HCT116 (cell line): ENCODE results near the gene CHCHD4. TPM values are rescaled to one million over a fixed set of nuclear protein-coding genes. Genes with fewer than 3 reads are reported as not detected.

Experiments
- ATAC-seq: fragments of 200-7000 bp; cut with Tn5 transposase; 2 replicates; pipeline ENCODE4 v1.9.1; 2020; ENCODE audit warnings: mild to moderate bottlenecking, moderate library complexity
- BruUV-seq: library from RNA; stranded (reverse); fragments of 400-500 nt; replicated peaks from 2 replicates; lab custom pipeline; 2021; lab: Mats Ljungman, UMichigan
- CTCF ChIA-PET: fragments of 300-600 bp; sonication (Branson Sonifier 250); formaldehyde crosslinking; loops from one replicate; lab custom pipeline; 2021; ENCODE audit warnings: antibody characterized with exemption; lab: Charles Lee
- POLR2A ChIA-PET: fragments of 300-600, 350-600 bp; sonication (Branson Sonifier 250); formaldehyde crosslinking; loops from one replicate; lab custom pipeline; 2021; ENCODE audit warnings: antibody characterized with exemption; lab: Charles Lee
- RAD21 ChIA-PET, 2 experiments: fragments of 300-600 bp; sonication (Branson Sonifier 250); formaldehyde crosslinking; loops; one replicate each; lab custom pipeline; 2023; ENCODE audit warnings: low total read pairs in 2 of 2; ENCODE audit not compliant: uncharacterized antibody in 2 of 2, unreplicated experiment in 2 of 2, low non-redundant PET in 1 of 2; lab: Charles Lee
- DNase-seq: peaks from one replicate; pipeline ENCODE4 v3.0.0-alpha.2; 2010; ENCODE audit warnings: low read depth, low spot score
- H2AFZ ChIP-seq: fragments of 200-600 bp; shearing (Covaris generic), sonication (generic); 2 replicates; pipeline ENCODE4 v1.6.1; 2017; ENCODE audit warnings: low read depth, mixed run types, mixed read lengths, antibody characterized with exemption, low read length; ENCODE audit not compliant: poor library complexity, severe bottlenecking
- H3K27ac ChIP-seq: 2 replicates; pipeline ENCODE4 v1.5.1; 2012; ENCODE audit warnings: low read depth, low read length
- H3K27me3 ChIP-seq: fragments of 200-600 bp; sonication (generic); 2 replicates; pipeline ENCODE4 v1.6.1; 2016; ENCODE audit warnings: mixed run types, low read length, mixed read lengths; ENCODE audit not compliant: insufficient read depth
- H3K36me3 ChIP-seq, 2 experiments: fragments of 200-500 bp in 1 of 2; fragments of 200-600 bp in 1 of 2; sonication (Bioruptor generic) in 1 of 2; sonication (generic) in 1 of 2; 2 replicates each; pipeline versions ENCODE4 v1.5.1 to v1.6.1; 2014 to 2016; ENCODE audit warnings: low read length in 2 of 2, inconsistent platforms in 1 of 2, mixed read lengths in 1 of 2, mixed run types in 1 of 2; ENCODE audit not compliant: insufficient read depth in 2 of 2, control insufficient read depth in 1 of 2
- H3K4me1 ChIP-seq, 2 experiments: fragments of 200-600 bp in 1 of 2; sonication (generic) in 1 of 2; 2 replicates each; pipeline versions ENCODE4 v1.5.1 to v1.6.1; 2012 to 2017; ENCODE audit warnings: low read length in 2 of 2, inconsistent platforms in 1 of 2, mild to moderate bottlenecking in 1 of 2, mixed read lengths in 1 of 2, mixed run types in 1 of 2, moderate library complexity in 1 of 2; ENCODE audit not compliant: insufficient read depth in 2 of 2, control insufficient read depth in 1 of 2
- H3K4me2 ChIP-seq: fragments of 200-600 bp; sonication (generic); 2 replicates; pipeline ENCODE4 v1.6.1; 2017; ENCODE audit warnings: mixed run types, low read length, mixed read lengths
- H3K4me3 ChIP-seq, 2 experiments: fragments of 200-600 bp in 1 of 2; sonication (generic) in 1 of 2; replicated peaks in 1 of 2; 2 replicates each; pipeline ENCODE4 v1.5.1; 2011 to 2016; ENCODE audit warnings: low read length in 2 of 2, control low read depth in 1 of 2, low read depth in 1 of 2, mild to moderate bottlenecking in 1 of 2, mixed read lengths in 1 of 2, mixed run types in 1 of 2
- H3K79me2 ChIP-seq: fragments of 200-600 bp; sonication (generic); 2 replicates; pipeline ENCODE4 v1.6.1; 2017; ENCODE audit warnings: mild to moderate bottlenecking, mixed run types, low read length, moderate library complexity, mixed read lengths; ENCODE audit not compliant: insufficient read depth
- H3K9ac ChIP-seq: fragments of 200-600 bp; sonication (generic); 2 replicates; pipeline ENCODE4 v1.6.1; 2016; ENCODE audit warnings: low read length, mixed read lengths
- H3K9me2 ChIP-seq: fragments of 200-600 bp; sonication (generic), shearing (Covaris generic); 2 replicates; pipeline ENCODE4 v1.6.1; 2017; ENCODE audit warnings: mixed run types, mild to moderate bottlenecking, moderate library complexity; ENCODE audit not compliant: insufficient read depth
- H3K9me3 ChIP-seq, 2 experiments: fragments of 200-500 bp in 1 of 2; fragments of 200-600 bp in 1 of 2; sonication (Bioruptor generic) in 1 of 2; sonication (generic) in 1 of 2; 2 replicates each; pipeline ENCODE4 v1.6.1; 2014 to 2017; ENCODE audit warnings: low read length in 2 of 2, mixed read lengths in 2 of 2, inconsistent platforms in 1 of 2, low read depth in 1 of 2, mild to moderate bottlenecking in 1 of 2, mixed run types in 1 of 2, moderate library complexity in 1 of 2; ENCODE audit not compliant: control insufficient read depth in 1 of 2, insufficient read depth in 1 of 2
- H4K20me1 ChIP-seq: fragments of 200-600 bp; sonication (generic), shearing (Covaris generic); 2 replicates; pipeline ENCODE4 v1.6.1; 2017; ENCODE audit warnings: mixed run types, mild to moderate bottlenecking, moderate library complexity; ENCODE audit not compliant: insufficient read depth
- CEBPB ChIP-seq: IDR thresholded peaks from 2 replicates; pipeline ENCODE4 v1.6.1; 2012; ENCODE audit warnings: low read depth
- ELF1 ChIP-seq: IDR thresholded peaks from 2 replicates; pipeline ENCODE4 v1.6.1; 2012; ENCODE audit warnings: low read depth, borderline replicate concordance
- EZH2phosphoT487 ChIP-seq: fragments of 200-600 bp; IDR thresholded peaks from 2 replicates; pipeline ENCODE4 v1.6.1; 2018; ENCODE audit warnings: antibody characterized with exemption, borderline replicate concordance
- FOSL1 ChIP-seq: IDR thresholded peaks from 2 replicates; pipeline ENCODE4 v1.6.1; 2012; ENCODE audit warnings: low read depth
- JUND ChIP-seq: IDR thresholded peaks from 2 replicates; pipeline ENCODE4 v1.6.1; 2012
- POLR2AphosphoS5 ChIP-seq: IDR thresholded peaks from 2 replicates; pipeline ENCODE4 v1.6.1; 2011; ENCODE audit warnings: mild to moderate bottlenecking, low read depth, low read length, moderate library complexity
- SIN3A ChIP-seq: IDR thresholded peaks from 2 replicates; pipeline ENCODE4 v1.6.1; 2012; ENCODE audit warnings: low read depth
- SP1 ChIP-seq: IDR thresholded peaks from 2 replicates; pipeline ENCODE4 v1.6.1; 2012; ENCODE audit warnings: low read depth
- YY1 ChIP-seq: IDR thresholded peaks from 2 replicates; pipeline ENCODE4 v1.6.1; 2011; ENCODE audit warnings: low read length, low read depth, moderate library complexity, mild to moderate bottlenecking; ENCODE audit not compliant: insufficient replicate concordance; ENCODE audit errors: extremely low read depth
- ZNF274 ChIP-seq: fragments of 200-500 bp; sonication (Bioruptor generic); IDR thresholded peaks from 2 replicates; pipeline ENCODE4 v1.6.1; 2014; ENCODE audit warnings: mild to moderate bottlenecking, low read depth, low read length, inconsistent platforms
- intact Hi-C: fragments of 100-400 bp; cut with micrococcal nuclease; formaldehyde crosslinking; loops from 2 replicates; pipeline ENCODE4 v1.10.0; 2022
- total RNA-seq: library from RNA; stranded (reverse); gene quantifications from one replicate; pipeline ENCODE4 v1.2.1, GENCODE V29; 2021; ENCODE audit not compliant: unreplicated experiment
- TF ChIP-seq, protein P1 (sequence below): IDR thresholded peaks from 2 replicates; pipeline ENCODE4 v1.6.1; 2011; ENCODE audit warnings: mild to moderate bottlenecking, low read length, moderate library complexity; ENCODE audit not compliant: insufficient replicate concordance; ENCODE audit errors: extremely low read depth
- TF ChIP-seq, protein P2 (sequence below): IDR thresholded peaks from 2 replicates; pipeline ENCODE4 v1.6.1; 2012

Gene CHCHD4
- total RNA-seq, 1 experiment from 2014 or later = 24.6 TPM

DNA sequence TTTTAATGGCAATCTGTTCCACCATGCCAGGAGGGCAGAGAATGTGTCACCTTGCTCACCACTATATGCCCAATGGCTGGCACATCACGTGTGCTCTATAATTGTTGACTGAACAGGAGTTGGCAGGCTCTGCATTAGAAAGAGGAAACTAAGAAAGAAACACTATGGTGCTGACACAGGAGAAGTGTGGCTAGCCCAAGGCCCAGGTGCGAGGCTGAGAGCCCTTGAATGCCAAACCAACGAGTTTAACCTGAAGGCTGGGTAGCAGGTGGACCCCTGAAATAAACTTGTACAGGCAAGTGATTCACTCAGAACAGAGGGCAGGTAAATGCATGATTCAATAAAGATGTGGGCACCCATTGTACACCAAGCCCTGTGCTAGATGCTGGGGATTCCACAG is 2.4 kb downstream of the CHCHD4 start:
- Histone ChIP-seq H3K9me3 (no peaks in the 10 kb centered on the region), H3K27me3 (no peaks in the 10 kb centered on the region), H3K4me3 (no peak overlapping the region), H2AFZ (no peak overlapping the region), H3K4me1 (peaks cover 8 to 20% of the 10 kb centered on the region in 2 experiments; a peak in 3 of 4 replicates), H3K79me2 (peaks cover 83% of the 10 kb centered on the region), H3K9ac (no peak overlapping the region), H3K27ac (no peak overlapping the region), H3K36me3 (peaks cover 0 to 12% of the 10 kb centered on the region in 2 experiments; a peak in 1 of 4 replicates), H3K9me2 (no peaks in the 10 kb centered on the region), H3K4me2 (no peak overlapping the region), H4K20me1 (no peaks in the 10 kb centered on the region; the same call in 1 of the 2 replicates)
- ATAC-seq = no peak
- ChIA-PET CTCF (interaction anchor here (1.5 kb wide), 1 partner anchor 226 kb away, joined by 7 read pairs; no protein-coding TSS in a partner anchor), POLR2A (no interaction called here), RAD21 (no interaction called here)
- TF ChIP-seq JUND = no peak
- TF ChIP-seq, protein P1, sequence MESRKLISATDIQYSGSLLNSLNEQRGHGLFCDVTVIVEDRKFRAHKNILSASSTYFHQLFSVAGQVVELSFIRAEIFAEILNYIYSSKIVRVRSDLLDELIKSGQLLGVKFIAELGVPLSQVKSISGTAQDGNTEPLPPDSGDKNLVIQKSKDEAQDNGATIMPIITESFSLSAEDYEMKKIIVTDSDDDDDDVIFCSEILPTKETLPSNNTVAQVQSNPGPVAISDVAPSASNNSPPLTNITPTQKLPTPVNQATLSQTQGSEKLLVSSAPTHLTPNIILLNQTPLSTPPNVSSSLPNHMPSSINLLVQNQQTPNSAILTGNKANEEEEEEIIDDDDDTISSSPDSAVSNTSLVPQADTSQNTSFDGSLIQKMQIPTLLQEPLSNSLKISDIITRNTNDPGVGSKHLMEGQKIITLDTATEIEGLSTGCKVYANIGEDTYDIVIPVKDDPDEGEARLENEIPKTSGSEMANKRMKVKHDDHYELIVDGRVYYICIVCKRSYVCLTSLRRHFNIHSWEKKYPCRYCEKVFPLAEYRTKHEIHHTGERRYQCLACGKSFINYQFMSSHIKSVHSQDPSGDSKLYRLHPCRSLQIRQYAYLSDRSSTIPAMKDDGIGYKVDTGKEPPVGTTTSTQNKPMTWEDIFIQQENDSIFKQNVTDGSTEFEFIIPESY = no peak
- no peak for TF ChIP-seq SP1
- TF ChIP-seq ELF1 = no peak
- TF ChIP-seq SIN3A = no peak
- TF ChIP-seq EZH2phosphoT487 = no peak
- no peak for TF ChIP-seq POLR2AphosphoS5
- TF ChIP-seq, protein P2, sequence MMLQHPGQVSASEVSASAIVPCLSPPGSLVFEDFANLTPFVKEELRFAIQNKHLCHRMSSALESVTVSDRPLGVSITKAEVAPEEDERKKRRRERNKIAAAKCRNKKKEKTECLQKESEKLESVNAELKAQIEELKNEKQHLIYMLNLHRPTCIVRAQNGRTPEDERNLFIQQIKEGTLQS = no peak
- no peak for TF ChIP-seq FOSL1
- TF ChIP-seq CEBPB = no peak
- TF ChIP-seq YY1 = no peak
- TF ChIP-seq ZNF274 = no peak
- BruUV-seq = no TSS peak
- no peak for DNase-seq
- intact Hi-C loops = loop anchor here (10.0 kb wide), 1 partner anchor 468 kb away; no protein-coding TSS in a partner anchor
